KOPT-K1 (cell line): Measurements from ENCODE around the gene BRINP2.

ENCODE experiments used
- H3K27ac ChIP-seq: fragments of 200-600 bp; sonication (generic); 2 replicates; pipeline ENCODE4 v1.5.1; 2016; ENCODE audit warnings: antibody characterized with exemption, mild to moderate bottlenecking, low read depth, low read length; ENCODE audit not compliant: poor library complexity, severe bottlenecking
- H3K36me3 ChIP-seq: fragments of 200-600 bp; sonication (generic); 2 replicates; pipeline ENCODE4 v1.5.1; 2017; ENCODE audit warnings: antibody characterized with exemption, mild to moderate bottlenecking, low read length, moderate library complexity; ENCODE audit not compliant: insufficient read depth
- H3K9me3 ChIP-seq: fragments of 200-600 bp; sonication (generic); 2 replicates; pipeline ENCODE4 v1.5.1; 2017; ENCODE audit warnings: antibody characterized with exemption, low read length, mild to moderate bottlenecking; ENCODE audit not compliant: insufficient read depth, poor library complexity, severe bottlenecking

The BRINP2 gene

GRCh38 chr1:177145106-177146070, 25.4 kb upstream of the BRINP2 start:
- H3K9me3 ChIP-seq: no peaks in the 10 kb centered on the region
- no peak overlapping the region for H3K27ac ChIP-seq
- no peaks in the 10 kb centered on the region for H3K36me3 ChIP-seq

- H3K27ac ChIP-seq: no peak overlapping the region
- no peaks in the 10 kb centered on the region for H3K36me3 ChIP-seq
- H3K9me3 ChIP-seq: no peaks in the 10 kb centered on the region
Measured at GRCh38 chr1:177146499-177146898, 24.3 kb upstream of the BRINP2 start.

- Histone ChIP-seq H3K27ac (no peak overlapping the region), H3K9me3 (no peaks in the 10 kb centered on the region)
Measured at GRCh38 chr1:177162243-177162642, 8.5 kb upstream of the BRINP2 start.

GRCh38 chr1:177163844-177164379, 6.8 kb upstream of the BRINP2 start:
- Histone ChIP-seq H3K27ac (no peak overlapping the region), H3K9me3 (no peaks in the 10 kb centered on the region), H3K36me3 (no peaks in the 10 kb centered on the region)

More at GRCh38 chr1:177162243-177162642, 8.5 kb upstream of the BRINP2 start:
- H3K36me3 ChIP-seq: no peaks in the 10 kb centered on the region

GRCh38 chr1:177164380-177165068, 6.2 kb upstream of the BRINP2 start, which contains the start of gene ASTN1:
ASTN1 (minus strand) TSS chr1:177164712; CDS start chr1:177164676, 36 bp downstream.
- H3K9me3 ChIP-seq: no peaks in the 10 kb centered on the region
- no peak within 1 kb of the TSS for H3K27ac ChIP-seq
- no peaks in the 10 kb centered on the region for H3K36me3 ChIP-seq

GRCh38 chr1:177165069-177165439, 5.7 kb upstream of the BRINP2 start:
- H3K27ac ChIP-seq: no peak overlapping the region
- H3K9me3 ChIP-seq: no peaks in the 10 kb centered on the region
- H3K36me3 ChIP-seq: no peaks in the 10 kb centered on the region

GRCh38 chr1:177171536-177172123, 872 bp downstream of the BRINP2 start:
- H3K27ac ChIP-seq: no peak overlapping the region
- H3K36me3 ChIP-seq: no peaks in the 10 kb centered on the region
- no peaks in the 10 kb centered on the region for H3K9me3 ChIP-seq

- H3K27ac ChIP-seq: no peak overlapping the region
- no peaks in the 10 kb centered on the region for H3K9me3 ChIP-seq
- no peaks in the 10 kb centered on the region for H3K36me3 ChIP-seq
Measured at GRCh38 chr1:177172272-177172671, 1.5 kb downstream of the BRINP2 start.

- H3K9me3 ChIP-seq: no peaks in the 10 kb centered on the region
- no peak overlapping the region for H3K27ac ChIP-seq
- no peaks in the 10 kb centered on the region for H3K36me3 ChIP-seq
Measured at GRCh38 chr1:177172866-177173265, 2.1 kb downstream of the BRINP2 start.

- Histone ChIP-seq H3K36me3 (no peaks in the 10 kb centered on the region), H3K27ac (no peak overlapping the region), H3K9me3 (no peaks in the 10 kb centered on the region)
Measured at GRCh38 chr1:177173976-177174375, 3.2 kb downstream of the BRINP2 start.

GRCh38 chr1:177174921-177175634, 4.3 kb downstream of the BRINP2 start:
- no peak overlapping the region for H3K27ac ChIP-seq
- H3K36me3 ChIP-seq: no peaks in the 10 kb centered on the region
- no peaks in the 10 kb centered on the region for H3K9me3 ChIP-seq

GRCh38 chr1:177181280-177181630, 10.5 kb downstream of the BRINP2 start:
- Histone ChIP-seq H3K9me3 (no peaks in the 10 kb centered on the region), H3K36me3 (no peaks in the 10 kb centered on the region), H3K27ac (no peak overlapping the region)

GRCh38 chr1:177181631-177182291, 11.0 kb downstream of the BRINP2 start:
- H3K27ac ChIP-seq: no peak overlapping the region
- H3K9me3 ChIP-seq: no peaks in the 10 kb centered on the region
- H3K36me3 ChIP-seq: no peaks in the 10 kb centered on the region

- no peak overlapping the region for H3K27ac ChIP-seq
- no peaks in the 10 kb centered on the region for H3K9me3 ChIP-seq
- no peaks in the 10 kb centered on the region for H3K36me3 ChIP-seq
Measured at GRCh38 chr1:177183836-177184235, 13.1 kb downstream of the BRINP2 start.
